Activated CD4-positive, alpha-beta T cell treated with anti-CD3 and anti-CD28 coated beads, Interleukin-2, amount 50 U/mL, for 4 hours (primary cell): ENCODE results near the gene CPSF4.
"Not testable (repeated sequence)": the region's sequence is repeated elsewhere in the genome, so short reads cannot be mapped to it uniquely, and the experiment has no call there.

Experiments
- DNase-seq, 2 experiments: peaks; one replicate each; pipeline ENCODE4 v3.0.0-alpha.2; 2020

CPSF4 gene

DNA sequence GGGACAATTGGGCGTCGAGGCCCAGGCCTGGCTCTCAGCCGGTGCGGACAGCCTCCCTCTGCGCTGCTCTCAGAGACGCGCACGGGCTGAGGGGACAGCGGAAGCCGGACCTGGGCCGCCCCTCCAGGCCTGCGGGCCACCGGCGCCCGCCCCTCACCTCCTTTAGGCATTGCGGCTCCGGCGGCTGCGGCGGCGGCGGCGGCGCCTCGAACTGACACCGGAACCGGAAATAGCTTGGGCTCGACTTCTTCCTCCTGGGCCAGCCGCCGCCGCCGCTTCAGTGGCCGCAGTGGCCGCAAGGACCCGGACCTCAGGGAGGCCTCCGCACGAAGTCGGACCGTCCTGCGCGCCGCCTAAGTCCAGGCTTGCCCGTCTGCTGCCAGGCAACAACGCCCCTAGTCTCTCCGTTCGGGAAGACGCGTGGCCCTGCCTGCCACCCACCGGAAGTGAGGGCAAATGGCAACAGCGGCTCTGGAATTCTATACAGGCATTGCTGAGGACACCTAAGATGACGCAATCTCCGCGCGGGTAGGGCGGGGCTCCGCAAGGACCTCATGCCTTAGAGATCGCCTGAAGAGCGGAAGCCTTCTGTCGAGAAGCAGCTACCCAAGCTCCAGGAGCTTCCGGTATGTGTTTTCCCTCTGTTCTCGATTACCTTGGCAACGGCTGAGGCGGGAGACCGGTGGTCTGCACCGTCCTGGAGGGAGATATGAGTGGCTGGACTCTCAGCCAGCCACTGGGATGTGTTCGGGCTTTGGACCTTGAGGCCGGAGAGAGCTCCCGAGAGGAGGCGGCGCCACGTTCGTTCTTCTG, 30.2 kb upstream of the CPSF4 start, which contains the start of the genes BUD31 and PDAP1:
BUD31 (plus strand) TSS at position 591 of the 813 bp plus-strand sequence. CDS start 2,124 bp downstream, outside the sequence.
PDAP1 (minus strand) TSS at position 219 of the 813 bp plus-strand sequence; CDS start at position 170, 49 bp downstream.
- peak; percentile 91 to 93 for DNase-seq

GRCh38 chr7:99409192-99409572, 29.6 kb upstream of the CPSF4 start:
- DNase-seq, result no peak

- DNase-seq, result no peak
Observed at GRCh38 chr7:99409806-99410205, 28.9 kb upstream of the CPSF4 start.

DNA sequence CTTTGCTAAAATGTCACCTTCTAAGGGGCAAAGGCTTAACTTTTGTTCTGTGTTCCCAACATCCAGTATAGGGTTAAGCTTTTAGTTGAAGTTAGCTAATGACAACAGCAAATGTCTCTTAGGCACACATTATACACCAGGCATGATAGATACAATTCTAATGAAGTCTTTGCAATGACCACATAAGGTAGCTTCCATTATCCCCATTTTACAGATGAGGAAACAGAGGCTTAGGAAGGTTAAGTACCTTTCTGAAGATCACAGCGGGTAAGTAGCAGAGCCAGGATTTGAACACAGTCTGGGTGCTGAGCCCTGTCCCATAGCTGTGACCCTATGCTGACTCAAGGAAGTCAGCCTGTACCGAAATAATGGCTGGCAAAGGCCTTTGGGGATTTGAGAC, 28.1 kb upstream of the CPSF4 start:
- no peak for DNase-seq

DNA sequence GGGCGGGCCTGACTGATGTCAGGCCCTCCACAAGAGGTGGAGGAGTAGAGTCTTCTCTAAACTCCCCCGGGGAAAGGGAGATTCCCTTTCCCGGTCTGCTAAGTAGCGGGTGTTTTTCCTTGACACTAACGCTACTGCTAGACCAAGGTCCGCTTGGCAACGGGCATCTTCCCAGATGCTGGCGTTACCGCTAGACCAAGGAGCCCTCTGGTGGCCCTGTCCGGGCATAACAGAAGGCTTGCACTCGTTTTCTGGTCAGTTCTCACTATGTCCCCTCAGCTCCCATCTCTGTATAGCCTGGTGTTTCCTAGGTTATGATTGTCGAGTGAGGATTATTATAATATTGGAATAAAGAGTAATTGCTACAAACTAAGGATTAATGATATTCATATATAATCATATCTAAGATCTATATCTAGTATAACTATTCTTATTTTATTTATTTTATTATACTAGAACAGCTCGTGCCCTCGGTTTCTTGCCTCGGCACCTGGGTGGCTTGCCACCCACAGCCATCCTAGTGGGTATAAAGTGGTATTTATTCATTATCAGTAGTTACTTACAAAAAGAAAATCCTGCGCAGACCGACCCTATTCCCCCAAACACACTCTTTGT, 23.1 kb upstream of the CPSF4 start:
- DNase-seq, result not testable (repeated sequence)

DNA sequence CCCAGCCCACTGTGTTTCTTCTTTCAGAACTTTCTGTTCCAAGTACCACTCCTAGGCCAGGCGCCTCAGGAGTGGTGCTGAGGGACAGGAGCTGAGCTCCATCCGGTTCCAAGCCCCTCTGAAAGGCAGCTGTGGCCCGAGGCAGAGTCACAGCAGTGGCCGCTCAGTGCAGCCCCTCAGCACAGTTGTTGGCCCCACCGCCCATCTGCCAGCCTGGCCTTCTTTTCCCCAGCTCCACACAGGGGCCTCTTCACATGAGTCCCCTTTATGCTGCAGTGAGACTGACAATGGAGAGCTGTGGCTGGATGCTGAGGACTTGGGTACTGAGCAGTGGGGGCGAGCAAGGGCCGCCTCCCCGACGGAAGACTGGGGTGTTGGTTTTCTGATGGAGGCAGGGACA, 20.5 kb upstream of the CPSF4 start:
- no peak for DNase-seq

DNA sequence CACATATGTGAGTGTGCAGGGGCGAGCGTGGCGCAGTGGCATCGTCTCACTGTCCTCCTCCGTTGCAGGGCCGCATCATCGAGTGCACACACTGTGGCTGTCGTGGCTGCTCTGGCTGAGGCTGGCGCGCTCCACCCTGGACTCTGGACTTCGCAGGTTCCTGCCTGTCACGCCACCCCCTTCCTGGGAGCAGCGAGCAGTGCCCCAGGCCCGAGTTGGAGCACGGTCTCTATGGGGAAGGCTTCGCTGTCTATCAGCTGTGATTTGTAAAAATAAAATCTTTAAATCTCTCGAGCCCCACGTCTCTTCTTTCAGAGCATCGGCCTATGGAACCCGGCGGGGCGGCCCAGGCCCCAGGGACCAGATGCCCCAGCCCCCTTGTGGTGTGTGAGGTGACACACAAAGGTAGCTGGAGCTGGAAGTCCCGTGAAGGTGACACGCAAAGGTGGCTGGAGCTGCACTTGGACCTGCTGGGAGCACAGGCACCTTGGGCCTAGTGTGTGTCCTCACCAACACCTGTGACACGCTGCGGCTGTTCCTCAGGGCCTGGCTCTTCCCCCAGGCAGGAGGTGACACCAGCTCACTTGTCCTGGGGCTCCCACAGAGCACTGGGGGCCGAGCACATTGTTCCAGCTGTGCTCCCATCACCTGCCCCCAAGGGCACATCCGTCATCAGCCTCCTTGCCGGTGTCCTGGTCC, 19.3 kb upstream of the CPSF4 start:
- no peak for DNase-seq

DNA sequence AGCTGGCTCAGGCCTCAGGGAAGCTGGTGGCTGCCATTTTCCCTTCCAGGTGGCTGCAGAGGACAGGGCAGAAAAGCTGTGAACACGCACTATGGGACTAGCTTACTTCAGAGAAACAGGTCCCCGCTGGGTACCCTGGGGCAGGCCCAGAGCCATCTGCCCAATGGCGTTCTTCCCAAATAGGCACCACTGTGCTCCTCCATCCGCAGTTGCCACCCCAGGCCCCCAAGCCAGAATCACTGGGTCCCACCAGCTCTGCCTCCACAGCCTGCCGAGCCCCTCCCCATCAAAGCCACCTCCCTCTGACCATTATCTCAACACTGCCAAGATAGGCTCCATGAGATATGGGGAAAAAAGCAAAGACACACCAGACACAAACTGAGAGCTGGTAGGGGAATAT, 18.5 kb upstream of the CPSF4 start:
- no peak for DNase-seq

DNA sequence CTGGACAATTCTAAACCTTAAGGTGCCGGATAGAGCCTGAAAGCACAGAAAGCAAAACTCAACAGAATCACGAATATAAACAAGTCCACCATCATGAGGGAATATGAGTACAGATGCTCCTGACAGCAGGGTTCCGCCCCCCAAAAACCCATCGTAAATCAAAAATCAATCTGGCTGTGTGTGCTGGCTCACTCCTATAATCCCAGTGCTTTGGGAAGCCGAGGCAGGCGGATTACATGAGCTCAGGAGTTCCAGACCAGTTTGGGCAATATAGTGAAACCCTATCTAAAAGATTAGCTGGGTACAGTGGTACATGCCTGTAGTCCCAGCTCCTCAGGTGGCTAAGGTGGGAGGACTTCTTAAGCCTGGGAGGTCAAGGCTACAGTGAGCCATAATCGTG, 17.8 kb upstream of the CPSF4 start:
- DNase-seq, result no peak

DNA sequence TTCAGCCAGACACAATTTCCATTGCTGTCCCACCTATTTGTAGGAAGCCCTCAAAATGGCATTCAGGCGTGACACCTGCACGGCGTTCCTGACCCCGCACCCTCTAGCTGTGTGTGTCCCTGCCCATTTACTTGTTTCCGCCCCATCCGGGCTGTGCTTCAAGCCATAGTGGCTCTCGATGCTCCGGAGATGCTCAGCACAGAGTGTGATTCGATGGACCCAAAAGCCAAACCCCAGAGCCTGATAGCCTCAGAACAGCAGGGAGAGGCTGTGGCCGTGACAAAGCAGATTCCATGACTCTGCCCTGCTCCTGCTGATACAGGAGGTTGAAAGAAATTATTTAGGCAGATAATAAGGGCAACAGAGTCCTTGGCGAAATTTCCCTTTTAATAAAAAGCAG, 16.6 kb upstream of the CPSF4 start:
- DNase-seq, result no peak

GRCh38 chr7:99422625-99423024, 16.1 kb upstream of the CPSF4 start:
- no peak for DNase-seq

- no peak for DNase-seq
Observed at GRCh38 chr7:99424932-99425730, 13.6 kb upstream of the CPSF4 start.

DNA sequence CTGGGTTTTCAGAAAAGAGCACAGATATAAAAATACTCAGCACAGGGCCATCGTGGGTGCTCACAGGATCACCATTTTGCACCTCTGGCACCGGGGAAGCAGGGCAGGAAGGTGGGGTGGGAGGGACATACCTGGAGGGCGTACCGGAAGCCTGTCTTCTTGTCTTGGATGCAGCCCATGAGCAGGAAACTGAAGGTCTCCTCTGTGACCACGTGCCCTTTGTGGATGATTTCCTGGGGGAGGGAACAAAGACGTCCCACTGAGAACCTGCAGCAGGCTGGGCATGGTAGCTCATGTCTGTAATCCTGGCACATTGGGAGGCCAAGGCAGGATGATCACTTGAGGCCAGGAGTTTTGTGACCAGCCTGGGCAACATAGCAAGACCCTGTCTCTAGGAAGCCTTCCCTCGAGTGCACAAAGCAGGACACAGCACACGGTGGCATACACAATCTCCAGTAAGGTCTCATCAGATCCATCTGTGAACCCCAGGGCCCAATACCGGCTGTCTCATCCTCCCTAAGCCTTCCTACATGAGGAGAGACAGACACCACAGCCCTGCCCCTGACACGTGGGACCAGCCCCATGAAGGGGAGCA, 9.7 kb upstream of the CPSF4 start:
- no peak for DNase-seq

GRCh38 chr7:99429756-99430155, 9.0 kb upstream of the CPSF4 start:
- DNase-seq, result no peak

- DNase-seq, result not testable (repeated sequence)
Observed at GRCh38 chr7:99431756-99432540, 6.8 kb upstream of the CPSF4 start.

GRCh38 chr7:99433158-99433557, 5.6 kb upstream of the CPSF4 start:
- DNase-seq, result no peak

- no peak for DNase-seq
Observed at GRCh38 chr7:99437946-99438572, 684 bp upstream of the CPSF4 start.

GRCh38 chr7:99440195-99440594, 1.5 kb downstream of the CPSF4 start:
- DNase-seq, result no peak

DNA sequence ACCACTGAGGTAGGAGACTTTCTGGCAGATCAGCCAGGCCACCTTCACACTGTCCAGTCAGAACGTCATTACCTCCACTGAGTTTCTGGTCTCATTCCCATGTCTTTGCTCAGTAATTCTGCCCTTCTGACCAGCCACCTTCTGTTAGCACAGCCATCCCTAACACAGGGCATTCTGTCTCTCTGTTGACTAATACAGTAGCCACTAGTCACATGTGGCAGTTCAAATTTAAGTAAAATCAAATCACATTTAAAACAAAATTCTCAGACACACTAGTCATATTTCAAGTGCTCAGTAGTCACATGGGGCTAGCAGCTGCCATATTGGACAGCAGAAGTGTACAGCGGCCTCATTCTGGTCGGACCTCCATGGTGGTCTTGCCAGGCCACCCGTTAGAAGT, 7.4 kb downstream of the CPSF4 start:
- DNase-seq, result no peak

DNA sequence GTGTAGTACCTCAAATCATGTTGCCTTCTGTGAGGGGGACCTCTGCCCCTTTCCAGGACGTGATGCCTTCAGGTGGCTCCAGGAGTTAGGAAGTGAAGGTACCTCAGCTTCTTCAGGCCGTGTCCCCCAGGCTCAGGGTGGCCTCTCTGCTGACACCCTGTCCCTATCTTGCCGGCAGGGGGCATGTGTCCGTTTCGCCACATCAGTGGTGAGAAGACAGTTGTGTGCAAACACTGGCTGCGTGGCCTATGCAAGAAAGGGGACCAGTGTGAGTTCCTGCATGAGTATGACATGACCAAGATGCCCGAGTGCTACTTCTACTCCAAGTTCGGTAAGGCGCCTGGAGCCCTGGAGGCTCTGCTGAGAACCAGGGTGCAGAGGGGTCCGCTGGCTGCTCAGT, 9.2 kb downstream of the CPSF4 start:
- no peak for DNase-seq

DNA sequence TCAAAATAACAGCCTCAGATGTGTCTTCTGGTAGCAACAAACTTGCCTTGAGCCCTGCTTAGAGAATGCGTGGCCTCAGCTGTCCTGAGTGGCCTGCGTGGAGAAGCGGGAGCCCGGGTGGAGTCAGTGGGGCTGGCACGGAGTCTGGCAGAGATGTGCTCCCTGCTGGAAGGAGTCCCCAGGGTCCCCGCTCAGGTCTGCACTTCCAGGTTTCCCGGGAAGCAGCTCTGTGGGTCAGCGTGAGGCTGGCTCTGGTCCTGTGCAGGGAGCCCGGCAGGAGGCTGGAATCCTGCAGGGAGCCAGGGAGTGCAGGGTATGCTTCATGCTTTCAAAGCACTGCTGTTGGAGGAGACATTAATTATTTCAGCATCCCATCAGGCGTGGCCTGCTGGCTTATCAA, 10.1 kb downstream of the CPSF4 start:
- DNase-seq, result no peak
